ENCODE measurements around the gene TOP1.
"Not testable (repeated sequence)": the region's sequence is repeated elsewhere in the genome, so short reads cannot be mapped to it uniquely, and the experiment has no call there.

TOP1 gene

GRCh38 chr20:40992349-40993113, 36.1 kb upstream of the TOP1 start:
- Histone ChIP-seq H3K27ac (ENCODE audit: low read length) (no peak overlapping the region), H3K9ac (ENCODE audit: low read length) (no peak overlapping the region), H3K36me3 (ENCODE audit: control insufficient read depth, low read depth, low read length) (no peaks in the 10 kb centered on the region), H3K4me3 (ENCODE audit: low read length) (no peak overlapping the region), H3K4me1 (ENCODE audit: control insufficient read depth, low read depth, low read length) (peaks cover 6% of the 10 kb centered on the region), H3K27me3 (ENCODE audit: control insufficient read depth, insufficient read depth, low read length) (no peaks in the 10 kb centered on the region), H3K9me3 (ENCODE audit: control insufficient read depth, low read depth, low read length) (no peaks in the 10 kb centered on the region)

- Histone ChIP-seq H3K27ac (ENCODE audit: low read length) (no peak overlapping the region), H3K4me3 (ENCODE audit: low read length) (no peak overlapping the region), H3K36me3 (ENCODE audit: control insufficient read depth, low read depth, low read length) (no peaks in the 10 kb centered on the region), H3K27me3 (ENCODE audit: control insufficient read depth, insufficient read depth, low read length) (no peaks in the 10 kb centered on the region), H3K9ac (ENCODE audit: low read length) (no peak overlapping the region), H3K4me1 (ENCODE audit: control insufficient read depth, low read depth, low read length) (peaks cover 6% of the 10 kb centered on the region), H3K9me3 (ENCODE audit: control insufficient read depth, low read depth, low read length) (no peaks in the 10 kb centered on the region)
These were observed 34.7 kb upstream of the TOP1 start for GRCh38 chr20:40993794-40994540.

- Histone ChIP-seq H3K27ac (ENCODE audit: low read length) (no peak overlapping the region), H3K4me3 (ENCODE audit: low read length) (no peak overlapping the region), H3K27me3 (ENCODE audit: control insufficient read depth, insufficient read depth, low read length) (no peaks in the 10 kb centered on the region), H3K9ac (ENCODE audit: low read length) (no peak overlapping the region), H3K9me3 (ENCODE audit: control insufficient read depth, low read depth, low read length) (no peaks in the 10 kb centered on the region), H3K4me1 (ENCODE audit: control insufficient read depth, low read depth, low read length) (peaks cover 6% of the 10 kb centered on the region), H3K36me3 (ENCODE audit: control insufficient read depth, low read depth, low read length) (no peaks in the 10 kb centered on the region)
These were observed 32.3 kb upstream of the TOP1 start for GRCh38 chr20:40996326-40996725.

- no peaks in the 10 kb centered on the region for H3K36me3 ChIP-seq (ENCODE audit: control insufficient read depth, low read depth, low read length)
- H3K27me3 ChIP-seq (ENCODE audit: control insufficient read depth, insufficient read depth, low read length) = no peaks in the 10 kb centered on the region
- H3K9me3 ChIP-seq (ENCODE audit: control insufficient read depth, low read depth, low read length) = no peaks in the 10 kb centered on the region
- H3K9ac ChIP-seq (ENCODE audit: low read length) = no peak overlapping the region
- no peak overlapping the region for H3K27ac ChIP-seq (ENCODE audit: low read length)
- H3K4me1 ChIP-seq (ENCODE audit: control insufficient read depth, low read depth, low read length) = peaks cover 6% of the 10 kb centered on the region
- H3K4me3 ChIP-seq (ENCODE audit: low read length) = no peak overlapping the region
These were observed 31.5 kb upstream of the TOP1 start for GRCh38 chr20:40997116-40997515.

GRCh38 chr20:40999841-41000240, 28.8 kb upstream of the TOP1 start:
- Histone ChIP-seq H3K4me3 (ENCODE audit: low read length) (no peak overlapping the region), H3K27me3 (ENCODE audit: control insufficient read depth, insufficient read depth, low read length) (no peaks in the 10 kb centered on the region), H3K9ac (ENCODE audit: low read length) (no peak overlapping the region), H3K4me1 (ENCODE audit: control insufficient read depth, low read depth, low read length) (peaks cover 6% of the 10 kb centered on the region), H3K27ac (ENCODE audit: low read length) (no peak overlapping the region), H3K36me3 (ENCODE audit: control insufficient read depth, low read depth, low read length) (no peaks in the 10 kb centered on the region), H3K9me3 (ENCODE audit: control insufficient read depth, low read depth, low read length) (no peaks in the 10 kb centered on the region)

GRCh38 chr20:41000628-41001027, 28.0 kb upstream of the TOP1 start:
- Histone ChIP-seq H3K4me3 (ENCODE audit: low read length) (no peak overlapping the region), H3K4me1 (ENCODE audit: control insufficient read depth, low read depth, low read length) (peaks cover 6% of the 10 kb centered on the region), H3K9ac (ENCODE audit: low read length) (no peak overlapping the region), H3K27me3 (ENCODE audit: control insufficient read depth, insufficient read depth, low read length) (no peaks in the 10 kb centered on the region), H3K27ac (ENCODE audit: low read length) (no peak overlapping the region), H3K9me3 (ENCODE audit: control insufficient read depth, low read depth, low read length) (no peaks in the 10 kb centered on the region), H3K36me3 (ENCODE audit: control insufficient read depth, low read depth, low read length) (no peaks in the 10 kb centered on the region)

GRCh38 chr20:41001497-41001896, 27.1 kb upstream of the TOP1 start:
- Histone ChIP-seq H3K27ac (ENCODE audit: low read length) (no peak overlapping the region), H3K4me1 (ENCODE audit: control insufficient read depth, low read depth, low read length) (peaks cover 6% of the 10 kb centered on the region), H3K9me3 (ENCODE audit: control insufficient read depth, low read depth, low read length) (no peaks in the 10 kb centered on the region), H3K36me3 (ENCODE audit: control insufficient read depth, low read depth, low read length) (no peaks in the 10 kb centered on the region), H3K27me3 (ENCODE audit: control insufficient read depth, insufficient read depth, low read length) (no peaks in the 10 kb centered on the region), H3K9ac (ENCODE audit: low read length) (no peak overlapping the region), H3K4me3 (ENCODE audit: low read length) (no peak overlapping the region)

GRCh38 chr20:41002842-41003142, 25.8 kb upstream of the TOP1 start:
- no peaks in the 10 kb centered on the region for H3K9me3 ChIP-seq (ENCODE audit: control insufficient read depth, low read depth, low read length)
- no peaks in the 10 kb centered on the region for H3K36me3 ChIP-seq (ENCODE audit: control insufficient read depth, low read depth, low read length)
- H3K4me3 ChIP-seq (ENCODE audit: low read length) = no peak overlapping the region
- no peak overlapping the region for H3K9ac ChIP-seq (ENCODE audit: low read length)
- H3K27me3 ChIP-seq (ENCODE audit: control insufficient read depth, insufficient read depth, low read length) = no peaks in the 10 kb centered on the region
- H3K4me1 ChIP-seq (ENCODE audit: control insufficient read depth, low read depth, low read length) = no peaks in the 10 kb centered on the region
- H3K27ac ChIP-seq (ENCODE audit: low read length) = no peak overlapping the region

- Histone ChIP-seq H3K4me3 (ENCODE audit: low read length) (no peak overlapping the region), H3K4me1 (ENCODE audit: control insufficient read depth, low read depth, low read length) (no peaks in the 10 kb centered on the region), H3K9me3 (ENCODE audit: control insufficient read depth, low read depth, low read length) (no peaks in the 10 kb centered on the region), H3K27ac (ENCODE audit: low read length) (no peak overlapping the region), H3K9ac (ENCODE audit: low read length) (no peak overlapping the region), H3K36me3 (ENCODE audit: control insufficient read depth, low read depth, low read length) (no peaks in the 10 kb centered on the region), H3K27me3 (ENCODE audit: control insufficient read depth, insufficient read depth, low read length) (no peaks in the 10 kb centered on the region)
These were observed 25.3 kb upstream of the TOP1 start for GRCh38 chr20:41003143-41003935.

- H3K27ac ChIP-seq (ENCODE audit: low read length); H3K36me3 ChIP-seq (ENCODE audit: control insufficient read depth, low read depth, low read length); H3K27me3 ChIP-seq (ENCODE audit: control insufficient read depth, insufficient read depth, low read length); H3K4me3 ChIP-seq (ENCODE audit: low read length); H3K9ac ChIP-seq (ENCODE audit: low read length); H3K4me1 ChIP-seq (ENCODE audit: control insufficient read depth, low read depth, low read length); H3K9me3 ChIP-seq (ENCODE audit: control insufficient read depth, low read depth, low read length): not testable (repeated sequence)
These were observed 24.7 kb upstream of the TOP1 start for GRCh38 chr20:41003936-41004294.

GRCh38 chr20:41004531-41005360, 23.9 kb upstream of the TOP1 start:
- no peaks in the 10 kb centered on the region for H3K4me1 ChIP-seq (ENCODE audit: control insufficient read depth, low read depth, low read length)
- no peak overlapping the region for H3K27ac ChIP-seq (ENCODE audit: low read length)
- no peaks in the 10 kb centered on the region for H3K27me3 ChIP-seq (ENCODE audit: control insufficient read depth, insufficient read depth, low read length)
- H3K9ac ChIP-seq (ENCODE audit: low read length) = no peak overlapping the region
- H3K36me3 ChIP-seq (ENCODE audit: control insufficient read depth, low read depth, low read length) = no peaks in the 10 kb centered on the region
- no peak overlapping the region for H3K4me3 ChIP-seq (ENCODE audit: low read length)
- no peaks in the 10 kb centered on the region for H3K9me3 ChIP-seq (ENCODE audit: control insufficient read depth, low read depth, low read length)

Data from iPS-18a (cell line).